Muscle of arm (tissue), 12 donors: Measurements from ENCODE around the gene NRDE2. TPM values are rescaled to one million over a fixed set of nuclear protein-coding genes. Genes with fewer than 3 reads are reported as not detected.

Experiments used
- polyA plus RNA-seq, 12 donors: library from polyadenylated mRNA; unstranded; fragments of 120-200 nt; gene quantifications; one replicate each; pipeline ENCODE4 v1.2.1, GENCODE V29; 2013; ENCODE audit not compliant: insufficient read length in 12 of 12

NRDE2 gene
- polyA plus RNA-seq, 12 donors, result 7.3 to 38.4 (median 11.1) TPM; not detected in 1

Other genes starting within 250 kb of the NRDE2 start
- gene PSMC1, start 75.4 kb downstream of the NRDE2 start, polyA plus RNA-seq, result 100 to 1,000 TPM in 8 of 12 donors, 10 to 100 TPM in 3, not detected in 1; 63.2 to 134 (median 125) TPM
- 100 to 1,000 TPM; 208 to 661 (median 301) TPM for gene CALM1, start 65.1 kb upstream of the NRDE2 start, polyA plus RNA-seq